HK-2 (cell line): ENCODE results near the gene ADIPOR1.
"Not testable (repeated sequence)": the region's sequence is repeated elsewhere in the genome, so short reads cannot be mapped to it uniquely, and the experiment has no call there.

Experiments used
- DNase-seq: peaks from one replicate; pipeline ENCODE4 v3.0.0-alpha.2; 2018; ENCODE audit not compliant: unreplicated experiment

ADIPOR1 gene

DNA sequence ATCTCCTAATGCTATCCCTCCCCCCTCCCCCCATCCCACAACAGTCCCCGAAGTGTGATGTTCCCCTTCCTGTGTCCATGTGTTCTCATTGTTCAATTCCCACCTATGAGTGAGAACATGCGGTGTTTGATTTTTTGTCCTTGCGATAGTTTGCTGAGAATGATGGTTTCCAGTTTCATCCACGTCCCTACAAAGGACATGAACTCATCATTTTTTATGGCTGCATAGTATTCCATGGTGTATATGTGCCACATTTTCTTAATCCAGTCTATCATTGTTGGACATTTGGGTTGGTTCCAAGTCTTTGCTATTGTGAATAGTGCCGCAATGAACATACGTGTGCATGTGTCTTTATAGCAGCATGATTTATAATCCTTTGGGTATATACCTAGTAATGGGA is 21.7 kb downstream of the ADIPOR1 start:
- DNase-seq = not testable (repeated sequence)

GRCh38 chr1:202935844-202936243 is 22.3 kb downstream of the ADIPOR1 start:
- no peak for DNase-seq

DNA sequence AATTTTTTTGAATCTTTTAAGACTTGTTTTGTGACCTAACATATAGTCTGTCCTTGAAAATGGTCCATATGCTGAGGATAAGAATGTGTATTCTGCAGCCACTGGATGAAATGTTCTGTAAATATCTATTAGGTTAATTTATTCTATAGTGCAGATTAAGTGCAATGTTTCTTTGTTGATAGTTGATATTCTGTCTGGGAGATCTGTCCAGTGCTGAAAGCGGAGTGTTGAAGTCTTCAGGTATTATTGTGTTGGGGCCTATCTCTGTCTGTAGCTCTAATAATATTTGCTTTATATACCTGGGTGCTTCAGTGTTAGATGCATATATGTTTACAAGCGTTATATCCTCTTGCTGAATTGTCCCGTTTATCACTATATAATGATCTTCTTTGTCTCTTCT is 23.4 kb downstream of the ADIPOR1 start:
- no peak for DNase-seq

- DNase-seq = no peak
Measured at GRCh38 chr1:202932476-202932875, 25.6 kb downstream of the ADIPOR1 start.

GRCh38 chr1:202926581-202927491 is 31.3 kb downstream of the ADIPOR1 start, which contains the start of gene KLHL12:
Gene KLHL12 (minus strand): TSS chr1:202927234. CDS start chr1:202925162, 2,072 bp downstream.
- peak; percentile 99 for DNase-seq

DNA sequence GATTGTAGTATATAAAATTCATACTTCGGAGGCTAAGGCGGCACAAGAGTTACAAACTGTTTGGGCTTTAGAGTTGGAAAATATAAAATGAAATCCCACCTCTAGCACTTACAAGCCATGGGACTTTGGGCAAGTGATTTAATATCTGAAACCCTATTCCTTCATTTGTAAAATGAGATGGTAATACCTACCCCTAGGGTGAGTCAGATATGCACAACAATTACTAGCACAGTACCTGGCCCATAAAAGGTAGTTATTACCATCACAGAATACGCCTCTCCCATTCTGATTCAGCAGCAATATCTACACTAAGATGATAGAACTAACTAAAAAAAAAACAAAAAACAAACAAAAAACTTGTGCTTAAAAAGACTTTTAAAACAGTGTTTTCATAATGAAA is 34.6 kb downstream of the ADIPOR1 start:
- DNase-seq = no peak

GRCh38 chr1:202919615-202920014 is 38.5 kb downstream of the ADIPOR1 start:
- no peak for DNase-seq

GRCh38 chr1:202915146-202915545 is 43.0 kb downstream of the ADIPOR1 start:
- DNase-seq = no peak

GRCh38 chr1:202912476-202912875 is 45.6 kb downstream of the ADIPOR1 start:
- DNase-seq = not testable (repeated sequence)

- no peak for DNase-seq
Measured at GRCh38 chr1:202909494-202909893, 48.6 kb downstream of the ADIPOR1 start.

- no peak for DNase-seq
Measured at GRCh38 chr1:202908998-202909397, 49.1 kb downstream of the ADIPOR1 start.

DNA sequence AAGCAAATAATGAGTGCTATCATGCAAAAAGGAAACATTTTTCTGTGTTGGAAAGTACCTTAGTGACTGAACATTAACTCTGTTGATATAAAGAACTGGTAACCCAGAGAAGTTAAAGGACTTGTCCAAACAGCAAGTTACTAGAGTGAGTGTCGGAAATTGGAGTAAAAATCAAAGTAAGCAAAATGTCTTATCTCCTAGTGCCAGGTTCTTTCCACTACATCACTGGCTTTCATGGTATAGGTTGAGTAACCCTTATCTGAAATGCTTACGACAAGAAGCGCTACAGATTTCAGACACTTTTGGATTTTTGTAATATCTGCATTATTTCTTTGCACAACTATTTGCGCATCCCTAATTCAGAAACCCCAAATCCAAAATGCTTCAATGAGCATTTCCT is 52.8 kb downstream of the ADIPOR1 start:
- no peak for DNase-seq

DNA sequence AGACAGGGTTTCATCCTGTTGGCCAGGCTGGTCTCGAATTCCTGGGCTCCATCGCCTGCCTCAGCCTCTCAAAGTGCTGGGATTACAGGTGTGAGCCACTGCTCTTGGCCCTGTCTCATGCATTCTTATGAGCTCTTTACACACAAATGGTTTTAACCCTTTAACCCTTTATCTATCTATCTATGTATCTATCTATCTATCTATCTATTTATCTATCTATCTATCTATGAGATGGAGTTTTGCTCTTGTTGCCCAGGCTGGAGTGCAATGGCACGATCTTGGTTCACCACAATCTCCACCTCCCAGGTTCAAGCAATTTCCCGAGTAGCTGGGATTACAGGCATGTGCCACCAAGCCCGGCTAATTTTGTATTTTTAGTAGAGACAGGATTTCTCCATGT is 54.3 kb downstream of the ADIPOR1 start:
- not testable (repeated sequence) for DNase-seq

DNA sequence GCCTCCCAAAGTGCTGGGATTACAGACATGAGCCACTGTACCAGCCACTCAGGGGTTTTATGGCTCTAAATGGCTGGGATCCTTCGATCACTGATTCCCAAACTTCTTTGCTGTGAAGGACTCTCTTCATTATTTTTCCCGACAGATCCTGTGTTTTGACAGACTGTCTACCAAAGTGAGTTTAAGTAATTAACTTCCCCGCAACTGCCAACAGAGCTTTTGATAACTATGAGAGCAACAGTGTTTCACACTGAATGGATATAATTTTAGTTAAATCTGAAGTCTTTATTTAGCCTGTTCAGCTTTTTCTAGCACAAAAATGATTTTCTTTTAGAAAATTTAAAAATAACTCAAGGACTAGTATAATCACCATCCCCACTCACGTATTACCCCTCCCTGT is 56.6 kb downstream of the ADIPOR1 start:
- no peak for DNase-seq

DNA sequence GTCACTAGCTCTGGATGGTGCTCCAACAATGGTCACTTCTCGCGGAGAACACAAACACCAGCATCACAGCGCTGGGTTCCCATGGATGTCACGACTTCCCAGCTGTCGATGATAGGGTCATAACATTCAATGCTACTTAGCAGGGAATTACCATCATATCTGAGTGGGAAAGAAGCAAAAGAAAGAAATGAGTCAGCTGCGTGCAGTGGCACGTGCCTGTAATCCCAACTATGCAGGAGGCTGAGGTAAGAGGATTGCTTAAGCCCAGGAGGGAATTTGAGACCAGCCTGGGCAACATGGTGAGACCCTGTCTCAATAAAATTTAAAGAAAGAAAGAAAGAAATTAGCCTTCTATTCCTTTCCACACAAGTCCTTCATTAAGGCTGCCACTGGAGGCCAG is 65.6 kb downstream of the ADIPOR1 start:
- DNase-seq = no peak
